MM.1S (cell line): Measurements from ENCODE around the gene ACOX3.

ENCODE experiments used
- DNase-seq: peaks from one replicate; pipeline ENCODE4 v3.0.0-alpha.2; 2015
- H2AFZ ChIP-seq: fragments of 300-600 bp; sonication (generic); 2 replicates; pipeline ENCODE4 v1.6.0; 2016; ENCODE audit warnings: antibody characterized with exemption, low read length
- H3F3A ChIP-seq: fragments of 300-600 bp; sonication (generic); 2 replicates; pipeline ENCODE4 v1.6.1; 2016; ENCODE audit warnings: mild to moderate bottlenecking, antibody characterized with exemption, low read length, moderate library complexity, mixed read lengths; ENCODE audit not compliant: insufficient read depth
- H3K27ac ChIP-seq: fragments of 300-600 bp; sonication (generic); 2 replicates; pipeline ENCODE4 v1.5.1; 2016; ENCODE audit warnings: mild to moderate bottlenecking, low read length
- H3K27me3 ChIP-seq: fragments of 300-600 bp; sonication (generic); replicated peaks from 2 replicates; pipeline ENCODE4 v1.6.0; 2016; ENCODE audit warnings: low read length; ENCODE audit not compliant: insufficient read depth
- H3K36me3 ChIP-seq: fragments of 300-600 bp; sonication (generic); replicated peaks from 2 replicates; pipeline ENCODE4 v1.6.1; 2016; ENCODE audit warnings: mild to moderate bottlenecking, low read length, mixed read lengths; ENCODE audit not compliant: insufficient read depth
- H3K4me1 ChIP-seq: fragments of 300-600 bp; sonication (generic); 2 replicates; pipeline ENCODE4 v1.6.1; 2016; ENCODE audit warnings: low read length, mixed read lengths
- H3K4me2 ChIP-seq: fragments of 300-600 bp; sonication (generic); 2 replicates; pipeline ENCODE4 v1.6.0; 2016; ENCODE audit warnings: low read depth, low read length
- H3K4me3 ChIP-seq: fragments of 300-600 bp; sonication (generic); 2 replicates; pipeline ENCODE4 v1.5.1; 2016; ENCODE audit warnings: low read length, mixed read lengths
- H3K79me2 ChIP-seq: fragments of 300-600 bp; sonication (generic); 2 replicates; pipeline ENCODE4 v1.6.1; 2016; ENCODE audit warnings: mixed run types, low read length, mixed read lengths
- H3K9ac ChIP-seq: fragments of 300-600 bp; sonication (generic); 2 replicates; pipeline ENCODE4 v1.6.1; 2016; ENCODE audit warnings: low read length, mixed read lengths
- H3K9me2 ChIP-seq: fragments of 300-600 bp; sonication (generic); replicated peaks from 2 replicates; pipeline ENCODE4 v1.6.1; 2016; ENCODE audit warnings: mild to moderate bottlenecking, low read length, mixed read lengths; ENCODE audit not compliant: insufficient read depth
- H3K9me3 ChIP-seq: fragments of 300-600 bp; sonication (generic); replicated peaks from 2 replicates; pipeline ENCODE4 v1.6.1; 2016; ENCODE audit warnings: mild to moderate bottlenecking, low read length, mixed read lengths; ENCODE audit not compliant: insufficient read depth
- H4K20me1 ChIP-seq: fragments of 300-600 bp; sonication (generic); 2 replicates; pipeline ENCODE4 v1.6.1; 2016; ENCODE audit warnings: mild to moderate bottlenecking, low read length, moderate library complexity, mixed read lengths; ENCODE audit not compliant: insufficient read depth
- CTCF ChIP-seq: fragments of 300-600 bp; sonication (generic); IDR thresholded peaks from 2 replicates; pipeline ENCODE4 v1.5.1; 2016; ENCODE audit warnings: antibody characterized with exemption, low read length, mixed read lengths
- EZH2 ChIP-seq: fragments of 300-600 bp; sonication (generic); optimal IDR thresholded peaks from 2 replicates; pipeline ENCODE3; 2017; ENCODE audit warnings: low read depth, mild to moderate bottlenecking, antibody characterized with exemption, low read length, mixed read lengths
- EZH2phosphoT487 ChIP-seq: fragments of 300-600 bp; sonication (generic); IDR thresholded peaks from 2 replicates; pipeline ENCODE4 v1.6.1; 2018; ENCODE audit warnings: antibody characterized with exemption, low read length

The ACOX3 gene

GRCh38 chr4:8371596-8371995 is 68.9 kb downstream of the ACOX3 start:
- Histone ChIP-seq H3K27me3 (no peaks in the 10 kb centered on the region), H3K36me3 (no peaks in the 10 kb centered on the region), H3K4me1 (no peaks in the 10 kb centered on the region)

GRCh38 chr4:8370835-8371595 is 69.5 kb downstream of the ACOX3 start:
- Histone ChIP-seq H2AFZ (no peak overlapping the region), H3K36me3 (no peaks in the 10 kb centered on the region), H4K20me1 (no peaks in the 10 kb centered on the region), H3K27ac (no peak overlapping the region), H3K4me1 (no peaks in the 10 kb centered on the region), H3K79me2 (no peaks in the 10 kb centered on the region), H3K9me3 (no peaks in the 10 kb centered on the region), H3K9ac (no peak overlapping the region), H3K9me2 (no peaks in the 10 kb centered on the region), H3K27me3 (no peaks in the 10 kb centered on the region), H3K4me3 (no peak overlapping the region), H3K4me2 (no peak overlapping the region), H3F3A (no peaks in the 10 kb centered on the region)
- TF ChIP-seq CTCF: no peak
- no peak for TF ChIP-seq EZH2
- TF ChIP-seq EZH2phosphoT487: no peak
- DNase-seq: no peak

More at GRCh38 chr4:8371596-8371995, 68.9 kb downstream of the ACOX3 start:
- H3K4me2 ChIP-seq: no peak overlapping the region
- H3K9me3 ChIP-seq: no peaks in the 10 kb centered on the region
- H3F3A ChIP-seq: no peaks in the 10 kb centered on the region
- DNase-seq: no peak
- H3K9me2 ChIP-seq: no peaks in the 10 kb centered on the region
- no peak overlapping the region for H3K4me3 ChIP-seq
- H3K27ac ChIP-seq: no peak overlapping the region
- no peaks in the 10 kb centered on the region for H3K79me2 ChIP-seq
- no peak overlapping the region for H2AFZ ChIP-seq
- H3K9ac ChIP-seq: no peak overlapping the region
- no peak for TF ChIP-seq EZH2
- no peak for TF ChIP-seq CTCF
- no peaks in the 10 kb centered on the region for H4K20me1 ChIP-seq

GRCh38 chr4:8370106-8370787 is 70.3 kb downstream of the ACOX3 start:
- Histone ChIP-seq H3K4me3 (no peak overlapping the region), H3K27ac (no peak overlapping the region), H3K27me3 (no peaks in the 10 kb centered on the region), H3K79me2 (no peaks in the 10 kb centered on the region), H3K9ac (no peak overlapping the region), H3F3A (no peaks in the 10 kb centered on the region), H3K9me2 (no peaks in the 10 kb centered on the region), H3K9me3 (no peaks in the 10 kb centered on the region), H4K20me1 (no peaks in the 10 kb centered on the region), H3K36me3 (no peaks in the 10 kb centered on the region), H2AFZ (no peak overlapping the region), H3K4me1 (no peaks in the 10 kb centered on the region), H3K4me2 (no peak overlapping the region)
- no peak for TF ChIP-seq CTCF
- no peak for TF ChIP-seq EZH2phosphoT487
- no peak for TF ChIP-seq EZH2
- DNase-seq: no peak
